GM12872 (cell line): ENCODE data around the gene ARX.

ENCODE experiments used
- CTCF ChIP-seq: IDR thresholded peaks from 3 replicates; pipeline ENCODE4 v1.5.1; 2011; ENCODE audit warnings: low read depth, mild to moderate bottlenecking, low read length, moderate library complexity; ENCODE audit not compliant: insufficient read depth

ARX gene

GRCh38 chrX:25015486-25016360, at the start of gene ARX:
TSS of gene ARX (minus strand) at chrX:25015965. CDS start at chrX:25015737, 228 bp downstream.
- TF ChIP-seq CTCF: no peak

GRCh38 chrX:25059273-25059672, 43.5 kb upstream of the ARX start:
- TF ChIP-seq CTCF: no peak

GRCh38 chrX:25052798-25053534, 37.2 kb upstream of the ARX start:
- no peak for TF ChIP-seq CTCF

GRCh38 chrX:25049971-25050370, 34.2 kb upstream of the ARX start:
- no peak for TF ChIP-seq CTCF

GRCh38 chrX:25049357-25049756, 33.6 kb upstream of the ARX start:
- TF ChIP-seq CTCF: no peak

GRCh38 chrX:25048178-25048577, 32.4 kb upstream of the ARX start:
- no peak for TF ChIP-seq CTCF

- no peak for TF ChIP-seq CTCF
Measured at GRCh38 chrX:25043192-25043591, 27.4 kb upstream of the ARX start.
